Measurements from ENCODE around the gene TTC16.

Gene TTC16

DNA sequence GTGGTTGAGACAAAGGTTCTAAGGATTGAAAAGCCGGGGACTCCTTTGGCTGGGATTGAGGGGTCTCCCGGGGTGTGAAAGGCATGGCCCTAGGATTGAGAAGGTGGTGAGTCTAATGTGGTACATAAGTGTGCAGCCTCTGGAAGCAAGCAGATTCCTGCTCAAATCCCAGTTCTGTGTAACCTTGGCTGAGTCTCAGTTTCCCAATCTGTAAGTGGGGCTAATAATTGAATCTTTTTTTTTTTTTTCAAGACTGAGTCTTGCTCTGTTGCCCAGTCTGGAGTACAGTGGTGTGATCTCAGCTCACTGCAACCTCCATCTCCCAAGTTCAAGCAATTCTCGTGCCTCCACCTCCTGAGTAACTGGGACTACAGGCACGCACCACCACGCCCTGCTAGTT, 56.7 kb downstream of the TTC16 start:
- no peak for DNase-seq (ENCODE audit: low spot score)
- CTCF ChIA-PET: interaction anchor here (1.2 kb wide), 1 partner anchor 12 kb away, joined by 4 read pairs; no protein-coding TSS in a partner anchor
- no peak overlapping the region for H3K27ac ChIP-seq
- TF ChIP-seq, protein P1, sequence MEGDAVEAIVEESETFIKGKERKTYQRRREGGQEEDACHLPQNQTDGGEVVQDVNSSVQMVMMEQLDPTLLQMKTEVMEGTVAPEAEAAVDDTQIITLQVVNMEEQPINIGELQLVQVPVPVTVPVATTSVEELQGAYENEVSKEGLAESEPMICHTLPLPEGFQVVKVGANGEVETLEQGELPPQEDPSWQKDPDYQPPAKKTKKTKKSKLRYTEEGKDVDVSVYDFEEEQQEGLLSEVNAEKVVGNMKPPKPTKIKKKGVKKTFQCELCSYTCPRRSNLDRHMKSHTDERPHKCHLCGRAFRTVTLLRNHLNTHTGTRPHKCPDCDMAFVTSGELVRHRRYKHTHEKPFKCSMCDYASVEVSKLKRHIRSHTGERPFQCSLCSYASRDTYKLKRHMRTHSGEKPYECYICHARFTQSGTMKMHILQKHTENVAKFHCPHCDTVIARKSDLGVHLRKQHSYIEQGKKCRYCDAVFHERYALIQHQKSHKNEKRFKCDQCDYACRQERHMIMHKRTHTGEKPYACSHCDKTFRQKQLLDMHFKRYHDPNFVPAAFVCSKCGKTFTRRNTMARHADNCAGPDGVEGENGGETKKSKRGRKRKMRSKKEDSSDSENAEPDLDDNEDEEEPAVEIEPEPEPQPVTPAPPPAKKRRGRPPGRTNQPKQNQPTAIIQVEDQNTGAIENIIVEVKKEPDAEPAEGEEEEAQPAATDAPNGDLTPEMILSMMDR (conservative IDR thresholded peaks at IDR 0.05; ENCODE audit: low read depth): no peak
- POLR2A ChIA-PET (ENCODE audit: low non-redundant PET): interaction anchor here (1.0 kb wide), 1 partner anchor 13 kb away, joined by 3 read pairs; the partner anchor contains the start of gene CDK9

- ChIA-PET POLR2A (ENCODE audit: low non-redundant PET) (interaction anchor here (1.0 kb wide), 1 partner anchor 13 kb away, joined by 3 read pairs; the partner anchor contains the start of gene CDK9), CTCF (interaction anchor here (0.6 to 0.9 kb wide), 3 partner anchors 10 to 58 kb away, joined by 3 to 4 read pairs (median 4); no protein-coding TSS in a partner anchor)
- H3K27ac ChIP-seq: no peak overlapping the region
- TF ChIP-seq, protein P1 (conservative IDR thresholded peaks at IDR 0.05; ENCODE audit: low read depth): no peak
- no peak for DNase-seq (ENCODE audit: low spot score)
Observed at GRCh38 chr9:127773272-127773671, 57.4 kb downstream of the TTC16 start.

DNA sequence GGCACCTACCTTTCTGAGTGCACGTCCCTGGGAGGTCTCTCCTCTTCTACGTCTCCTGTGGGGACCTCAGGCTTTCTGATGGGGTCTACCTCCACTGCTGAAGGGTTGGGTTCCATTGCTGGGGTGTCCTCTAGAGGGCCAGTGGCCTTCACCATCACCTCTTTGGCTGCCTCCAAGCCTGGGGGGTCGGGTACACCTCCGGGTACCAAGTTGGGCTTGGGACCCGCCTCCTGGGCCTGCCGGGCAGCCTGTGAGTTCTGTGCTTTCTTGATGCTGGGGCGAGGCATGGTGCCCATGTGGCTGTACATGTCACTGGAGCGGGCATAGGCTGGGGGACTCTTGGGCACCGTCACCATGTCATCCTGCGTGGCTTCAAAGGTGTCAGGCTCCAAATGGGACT, 58.1 kb downstream of the TTC16 start:
- POLR2A ChIA-PET (ENCODE audit: low non-redundant PET): no interaction called here
- no peak for DNase-seq (ENCODE audit: low spot score)
- CTCF ChIA-PET: interaction anchor here (0.7 to 0.9 kb wide), 2 partner anchors 9 to 11 kb away, joined by 3 to 4 read pairs; no protein-coding TSS in a partner anchor
- TF ChIP-seq, protein P1 (conservative IDR thresholded peaks at IDR 0.05; ENCODE audit: low read depth): no peak
- no peak overlapping the region for H3K27ac ChIP-seq

DNA sequence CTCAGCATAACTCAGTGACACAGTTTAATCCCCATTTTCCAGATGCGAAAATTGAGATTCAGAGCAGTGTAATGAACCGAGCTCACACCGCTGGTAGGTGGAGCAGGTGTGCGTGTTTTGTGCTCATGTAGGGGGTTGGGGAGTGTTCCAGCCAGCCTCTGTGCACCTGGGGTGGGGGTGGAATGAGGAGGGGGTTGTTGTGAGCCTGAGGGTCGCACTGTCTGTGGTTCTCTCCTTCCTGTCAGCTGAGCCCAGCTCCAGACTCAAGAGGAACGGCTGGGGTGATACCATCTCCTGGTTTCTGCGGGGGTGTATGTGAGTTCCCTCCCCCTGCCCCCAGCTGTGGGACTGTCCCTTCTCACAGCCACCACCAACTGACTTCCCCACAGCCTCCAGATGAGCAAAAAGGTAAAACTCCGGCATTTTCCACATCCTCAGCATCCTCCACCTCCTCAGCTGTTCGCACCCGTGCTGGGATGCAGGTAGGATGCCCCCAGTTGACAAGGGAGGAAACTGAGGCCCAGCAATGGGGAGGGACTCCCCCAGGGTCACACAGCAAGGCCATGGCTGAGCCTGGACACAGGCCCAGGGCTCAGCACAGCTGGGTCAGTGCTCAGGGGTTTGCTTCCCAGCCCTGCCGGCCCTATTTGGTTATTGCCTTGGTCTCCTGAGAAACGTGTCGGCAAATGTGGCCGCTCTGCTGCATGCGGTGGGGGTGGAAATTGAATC, 60.5 kb downstream of the TTC16 start:
- no peak for DNase-seq (ENCODE audit: low spot score)
- ChIA-PET POLR2A (ENCODE audit: low non-redundant PET) (interaction anchor here (0.6 kb wide), 1 partner anchor 413 kb away, joined by 7 read pairs; no protein-coding TSS in a partner anchor), CTCF (interaction anchor here (0.7 to 1.3 kb wide), 2 partner anchors 42 to 200 kb away, joined by 3 to 5 read pairs; partner anchors contain the start of gene TOR2A)
- no peak overlapping the region for H3K27ac ChIP-seq
- TF ChIP-seq, protein P1 (conservative IDR thresholded peaks at IDR 0.05; ENCODE audit: low read depth): no peak

DNA sequence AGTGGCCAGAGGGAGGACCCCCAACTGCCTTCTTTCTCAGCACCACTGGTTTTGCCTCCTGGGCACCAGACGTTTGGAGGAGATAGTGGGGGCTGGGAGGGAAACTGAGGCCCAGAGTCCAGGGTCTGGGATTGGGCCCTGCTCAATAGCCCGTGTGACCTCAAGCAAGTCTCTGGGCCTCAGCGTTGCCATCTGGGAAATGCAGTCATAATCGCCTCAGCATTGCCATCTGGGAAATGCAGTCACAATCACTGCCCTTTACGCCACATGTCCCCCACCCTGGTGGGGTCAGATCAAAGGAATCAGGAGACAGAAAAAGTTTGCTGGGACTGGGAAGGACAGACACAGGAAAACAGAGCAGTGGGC, 61.0 kb downstream of the TTC16 start:
- DNase-seq (ENCODE audit: low spot score): no peak
- ChIA-PET POLR2A (ENCODE audit: low non-redundant PET) (no interaction called here), CTCF (interaction anchor here (1.3 kb wide), 1 partner anchor 42 kb away, joined by 5 read pairs; the partner anchor contains the start of gene TOR2A)
- H3K27ac ChIP-seq: no peak overlapping the region
- TF ChIP-seq, protein P1 (conservative IDR thresholded peaks at IDR 0.05; ENCODE audit: low read depth): no peak

DNA sequence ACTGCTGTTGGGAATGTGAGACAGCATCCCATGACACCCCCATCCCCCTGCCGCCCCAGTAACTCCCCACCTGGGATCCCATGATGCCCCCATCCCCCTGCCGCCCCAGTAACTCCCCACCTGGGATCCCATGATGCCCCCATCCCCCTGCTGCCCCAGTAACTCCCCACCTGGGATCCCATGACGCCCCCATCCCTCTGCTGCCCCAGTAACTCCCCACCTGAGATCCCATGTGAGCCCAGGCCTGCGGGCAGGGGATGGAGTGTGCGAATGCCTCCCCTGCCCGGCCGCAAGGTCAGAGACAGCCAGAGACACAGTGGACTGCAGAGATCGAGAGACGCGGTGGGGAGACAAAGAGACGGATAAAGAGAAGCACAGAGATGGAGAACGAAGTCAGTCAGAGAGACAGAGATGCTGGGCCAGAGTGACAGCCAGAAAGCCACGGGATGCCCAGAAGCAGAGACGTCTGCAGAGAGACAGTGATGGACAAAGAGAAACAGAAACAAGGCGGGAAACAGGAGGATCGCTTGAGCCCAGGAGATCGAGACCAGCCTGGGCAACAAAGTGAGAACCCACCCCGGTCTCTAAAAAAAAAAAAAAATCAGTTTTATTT, 61.6 kb downstream of the TTC16 start:
- ChIA-PET POLR2A (ENCODE audit: low non-redundant PET) (no interaction called here), CTCF (no interaction called here)

More for the DNA sequence above, 61.6 kb downstream of the TTC16 start:
- no peak for DNase-seq (ENCODE audit: low spot score)
- TF ChIP-seq, protein P1 (conservative IDR thresholded peaks at IDR 0.05; ENCODE audit: low read depth): no peak
- H3K27ac ChIP-seq: no peak overlapping the region
